Measurements from ENCODE around the gene CSNK2A3. TPM values are rescaled to one million over a fixed set of nuclear protein-coding genes. Genes with fewer than 3 reads are reported as not detected.

The CSNK2A3 gene
- total and polyA plus RNA-seq, 2 experiments from 2014 or later = 0.91 to 4.1 TPM

DNA sequence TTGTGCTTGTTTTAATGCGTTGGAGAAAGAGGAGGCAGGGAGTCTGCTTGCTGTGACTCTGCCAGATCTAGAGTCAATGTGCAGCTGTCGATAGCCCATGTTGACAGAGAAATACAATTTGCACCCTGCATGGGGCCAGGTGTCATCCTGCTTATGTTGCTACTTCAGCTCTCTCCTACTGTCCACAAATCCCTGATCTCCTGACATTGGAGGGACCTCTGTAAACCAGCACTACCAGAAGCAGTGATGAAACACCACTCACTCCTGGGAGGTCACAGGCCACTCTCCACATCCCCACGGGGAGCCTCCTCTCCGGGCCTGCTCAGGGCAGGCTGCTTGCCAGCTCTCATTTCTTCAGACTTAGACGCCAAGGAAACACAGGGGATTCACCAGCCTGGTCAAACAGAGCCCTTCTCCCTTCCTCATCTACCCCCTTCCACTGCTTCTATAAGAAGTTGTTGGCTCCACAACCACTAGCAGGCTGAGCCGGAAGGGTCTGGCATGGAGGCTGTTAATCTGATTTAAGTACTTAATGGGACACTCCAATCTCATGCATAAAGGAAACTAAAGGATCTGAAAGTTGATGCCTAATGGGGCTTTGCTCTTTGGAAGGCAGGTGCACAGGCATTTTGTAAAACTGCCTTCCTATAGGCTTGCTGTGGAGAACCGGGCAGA lies 29.9 kb upstream of the CSNK2A3 start (continued):
- TF ChIP-seq, protein P1, sequence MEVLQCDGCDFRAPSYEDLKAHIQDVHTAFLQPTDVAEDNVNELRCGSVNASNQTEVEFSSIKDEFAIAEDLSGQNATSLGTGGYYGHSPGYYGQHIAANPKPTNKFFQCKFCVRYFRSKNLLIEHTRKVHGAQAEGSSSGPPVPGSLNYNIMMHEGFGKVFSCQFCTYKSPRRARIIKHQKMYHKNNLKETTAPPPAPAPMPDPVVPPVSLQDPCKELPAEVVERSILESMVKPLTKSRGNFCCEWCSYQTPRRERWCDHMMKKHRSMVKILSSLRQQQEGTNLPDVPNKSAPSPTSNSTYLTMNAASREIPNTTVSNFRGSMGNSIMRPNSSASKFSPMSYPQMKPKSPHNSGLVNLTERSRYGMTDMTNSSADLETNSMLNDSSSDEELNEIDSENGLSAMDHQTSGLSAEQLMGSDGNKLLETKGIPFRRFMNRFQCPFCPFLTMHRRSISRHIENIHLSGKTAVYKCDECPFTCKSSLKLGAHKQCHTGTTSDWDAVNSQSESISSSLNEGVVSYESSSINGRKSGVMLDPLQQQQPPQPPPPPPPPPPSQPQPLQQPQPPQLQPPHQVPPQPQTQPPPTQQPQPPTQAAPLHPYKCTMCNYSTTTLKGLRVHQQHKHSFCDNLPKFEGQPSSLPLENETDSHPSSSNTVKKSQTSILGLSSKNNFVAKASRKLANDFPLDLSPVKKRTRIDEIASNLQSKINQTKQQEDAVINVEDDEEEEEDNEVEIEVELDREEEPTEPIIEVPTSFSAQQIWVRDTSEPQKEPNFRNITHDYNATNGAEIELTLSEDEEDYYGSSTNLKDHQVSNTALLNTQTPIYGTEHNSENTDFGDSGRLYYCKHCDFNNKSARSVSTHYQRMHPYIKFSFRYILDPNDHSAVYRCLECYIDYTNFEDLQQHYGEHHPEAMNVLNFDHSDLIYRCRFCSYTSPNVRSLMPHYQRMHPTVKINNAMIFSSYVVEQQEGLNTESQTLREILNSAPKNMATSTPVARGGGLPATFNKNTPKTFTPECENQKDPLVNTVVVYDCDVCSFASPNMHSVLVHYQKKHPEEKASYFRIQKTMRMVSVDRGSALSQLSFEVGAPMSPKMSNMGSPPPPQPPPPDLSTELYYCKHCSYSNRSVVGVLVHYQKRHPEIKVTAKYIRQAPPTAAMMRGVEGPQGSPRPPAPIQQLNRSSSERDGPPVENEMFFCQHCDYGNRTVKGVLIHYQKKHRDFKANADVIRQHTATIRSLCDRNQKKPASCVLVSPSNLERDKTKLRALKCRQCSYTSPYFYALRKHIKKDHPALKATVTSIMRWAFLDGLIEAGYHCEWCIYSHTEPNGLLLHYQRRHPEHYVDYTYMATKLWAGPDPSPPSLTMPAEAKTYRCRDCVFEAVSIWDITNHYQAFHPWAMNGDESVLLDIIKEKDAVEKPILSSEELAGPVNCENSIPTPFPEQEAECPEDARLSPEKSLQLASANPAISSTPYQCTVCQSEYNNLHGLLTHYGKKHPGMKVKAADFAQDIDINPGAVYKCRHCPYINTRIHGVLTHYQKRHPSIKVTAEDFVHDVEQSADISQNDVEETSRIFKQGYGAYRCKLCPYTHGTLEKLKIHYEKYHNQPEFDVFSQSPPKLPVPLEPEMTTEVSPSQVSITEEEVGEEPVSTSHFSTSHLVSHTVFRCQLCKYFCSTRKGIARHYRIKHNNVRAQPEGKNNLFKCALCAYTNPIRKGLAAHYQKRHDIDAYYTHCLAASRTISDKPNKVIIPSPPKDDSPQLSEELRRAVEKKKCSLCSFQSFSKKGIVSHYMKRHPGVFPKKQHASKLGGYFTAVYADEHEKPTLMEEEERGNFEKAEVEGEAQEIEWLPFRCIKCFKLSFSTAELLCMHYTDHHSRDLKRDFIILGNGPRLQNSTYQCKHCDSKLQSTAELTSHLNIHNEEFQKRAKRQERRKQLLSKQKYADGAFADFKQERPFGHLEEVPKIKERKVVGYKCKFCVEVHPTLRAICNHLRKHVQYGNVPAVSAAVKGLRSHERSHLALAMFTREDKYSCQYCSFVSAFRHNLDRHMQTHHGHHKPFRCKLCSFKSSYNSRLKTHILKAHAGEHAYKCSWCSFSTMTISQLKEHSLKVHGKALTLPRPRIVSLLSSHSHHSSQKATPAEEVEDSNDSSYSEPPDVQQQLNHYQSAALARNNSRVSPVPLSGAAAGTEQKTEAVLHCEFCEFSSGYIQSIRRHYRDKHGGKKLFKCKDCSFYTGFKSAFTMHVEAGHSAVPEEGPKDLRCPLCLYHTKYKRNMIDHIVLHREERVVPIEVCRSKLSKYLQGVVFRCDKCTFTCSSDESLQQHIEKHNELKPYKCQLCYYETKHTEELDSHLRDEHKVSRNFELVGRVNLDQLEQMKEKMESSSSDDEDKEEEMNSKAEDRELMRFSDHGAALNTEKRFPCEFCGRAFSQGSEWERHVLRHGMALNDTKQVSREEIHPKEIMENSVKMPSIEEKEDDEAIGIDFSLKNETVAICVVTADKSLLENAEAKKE (CRISPR knock-in tag; IDR thresholded peaks at IDR 0.05) = no peak
- TF ChIP-seq JUNB (IDR thresholded peaks at IDR 0.05; ENCODE audit: unreplicated experiment) (no peak), EZH2 (IDR thresholded peaks at IDR 0.05; ENCODE audit: low read depth, unreplicated experiment) (no peak), NANOG (IDR thresholded peaks at IDR 0.05; ENCODE audit: borderline replicate concordance) (no peak), ZNF114 (CRISPR knock-in tag; IDR thresholded peaks at IDR 0.05) (no peak)

DNA sequence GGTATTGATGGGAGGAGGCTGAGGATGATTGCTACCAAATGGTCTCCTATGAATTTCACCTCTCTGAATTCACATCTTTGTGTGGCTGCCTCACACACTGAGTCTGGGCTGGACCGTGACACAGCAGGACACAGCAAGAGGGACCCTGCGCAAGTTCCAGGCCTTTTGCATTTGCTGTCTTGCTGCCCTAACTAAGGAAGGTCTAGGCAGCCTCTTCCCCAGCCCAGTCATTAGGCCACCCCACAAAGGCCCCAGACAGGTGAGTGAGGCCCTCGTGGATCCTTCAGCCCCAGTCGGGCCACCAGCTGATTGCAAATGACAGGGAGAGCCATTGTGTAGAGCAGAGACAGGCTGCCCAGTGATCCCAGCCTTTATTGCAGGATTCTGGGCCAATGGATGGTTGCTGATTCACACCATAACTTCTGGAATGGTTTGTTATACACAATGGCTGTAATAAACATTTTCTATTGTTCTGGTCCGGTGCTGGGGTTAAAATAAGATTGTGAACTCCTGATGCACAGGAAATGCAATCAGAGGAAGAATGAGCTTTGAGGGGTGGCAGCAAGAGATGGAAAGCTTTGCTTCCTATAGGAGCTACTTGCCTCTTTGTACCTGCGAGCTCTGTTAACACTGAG lies 28.5 kb upstream of the CSNK2A3 start:
- no peak overlapping the region for H3K4me3 ChIP-seq
- H3K27ac ChIP-seq (ENCODE audit: low read depth) = no peak overlapping the region
- no peaks in the 10 kb centered on the region for H4K20me1 ChIP-seq (replicated peaks; ENCODE audit: insufficient read depth)
- H3K4me2 ChIP-seq = no peak overlapping the region
- TF ChIP-seq ZNF114 (CRISPR knock-in tag; IDR thresholded peaks at IDR 0.05) = no peak
- TF ChIP-seq STAT1 (IDR thresholded peaks at IDR 0.05; ENCODE audit: unreplicated experiment) = no peak
- TF ChIP-seq, protein P2, sequence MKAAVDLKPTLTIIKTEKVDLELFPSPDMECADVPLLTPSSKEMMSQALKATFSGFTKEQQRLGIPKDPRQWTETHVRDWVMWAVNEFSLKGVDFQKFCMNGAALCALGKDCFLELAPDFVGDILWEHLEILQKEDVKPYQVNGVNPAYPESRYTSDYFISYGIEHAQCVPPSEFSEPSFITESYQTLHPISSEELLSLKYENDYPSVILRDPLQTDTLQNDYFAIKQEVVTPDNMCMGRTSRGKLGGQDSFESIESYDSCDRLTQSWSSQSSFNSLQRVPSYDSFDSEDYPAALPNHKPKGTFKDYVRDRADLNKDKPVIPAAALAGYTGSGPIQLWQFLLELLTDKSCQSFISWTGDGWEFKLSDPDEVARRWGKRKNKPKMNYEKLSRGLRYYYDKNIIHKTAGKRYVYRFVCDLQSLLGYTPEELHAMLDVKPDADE (IDR thresholded peaks at IDR 0.05) = no peak
- no peak for TF ChIP-seq EZH2phosphoT487 (IDR thresholded peaks at IDR 0.05; ENCODE audit: unreplicated experiment)
- no peak for TF ChIP-seq CREB1 (CRISPR knock-in tag; IDR thresholded peaks at IDR 0.05; ENCODE audit: low read depth)
- TF ChIP-seq, protein P3, sequence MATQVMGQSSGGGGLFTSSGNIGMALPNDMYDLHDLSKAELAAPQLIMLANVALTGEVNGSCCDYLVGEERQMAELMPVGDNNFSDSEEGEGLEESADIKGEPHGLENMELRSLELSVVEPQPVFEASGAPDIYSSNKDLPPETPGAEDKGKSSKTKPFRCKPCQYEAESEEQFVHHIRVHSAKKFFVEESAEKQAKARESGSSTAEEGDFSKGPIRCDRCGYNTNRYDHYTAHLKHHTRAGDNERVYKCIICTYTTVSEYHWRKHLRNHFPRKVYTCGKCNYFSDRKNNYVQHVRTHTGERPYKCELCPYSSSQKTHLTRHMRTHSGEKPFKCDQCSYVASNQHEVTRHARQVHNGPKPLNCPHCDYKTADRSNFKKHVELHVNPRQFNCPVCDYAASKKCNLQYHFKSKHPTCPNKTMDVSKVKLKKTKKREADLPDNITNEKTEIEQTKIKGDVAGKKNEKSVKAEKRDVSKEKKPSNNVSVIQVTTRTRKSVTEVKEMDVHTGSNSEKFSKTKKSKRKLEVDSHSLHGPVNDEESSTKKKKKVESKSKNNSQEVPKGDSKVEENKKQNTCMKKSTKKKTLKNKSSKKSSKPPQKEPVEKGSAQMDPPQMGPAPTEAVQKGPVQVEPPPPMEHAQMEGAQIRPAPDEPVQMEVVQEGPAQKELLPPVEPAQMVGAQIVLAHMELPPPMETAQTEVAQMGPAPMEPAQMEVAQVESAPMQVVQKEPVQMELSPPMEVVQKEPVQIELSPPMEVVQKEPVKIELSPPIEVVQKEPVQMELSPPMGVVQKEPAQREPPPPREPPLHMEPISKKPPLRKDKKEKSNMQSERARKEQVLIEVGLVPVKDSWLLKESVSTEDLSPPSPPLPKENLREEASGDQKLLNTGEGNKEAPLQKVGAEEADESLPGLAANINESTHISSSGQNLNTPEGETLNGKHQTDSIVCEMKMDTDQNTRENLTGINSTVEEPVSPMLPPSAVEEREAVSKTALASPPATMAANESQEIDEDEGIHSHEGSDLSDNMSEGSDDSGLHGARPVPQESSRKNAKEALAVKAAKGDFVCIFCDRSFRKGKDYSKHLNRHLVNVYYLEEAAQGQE (IDR thresholded peaks at IDR 0.05; ENCODE audit: unreplicated experiment) = no peak
- no peak for TF ChIP-seq NANOG (IDR thresholded peaks at IDR 0.05; ENCODE audit: borderline replicate concordance)
- no peak for TF ChIP-seq ZNF331 (CRISPR knock-in tag; IDR thresholded peaks at IDR 0.05; ENCODE audit: low read depth)
- Mint-ChIP-seq H3K36me3 (ENCODE audit: low read depth) (no peaks in the 10 kb centered on the region), H3K4me3 (no peak overlapping the region), H3K27ac (no peak overlapping the region), H3K9me3 (peaks cover 6% of the 10 kb centered on the region; the same call in 1 of the 3 replicates), H3K27me3 (ENCODE audit: insufficient read depth, low read depth, poor library complexity) (peaks cover 14% of the 10 kb centered on the region), H3K4me1 (peaks cover 2% of the 10 kb centered on the region; the same call in 2 of the 3 replicates)
- no peak for ATAC-seq
- DNase-seq (ENCODE audit: low spot score) = no peak
- H3K79me2 ChIP-seq (replicated peaks; ENCODE audit: insufficient read depth) = no peaks in the 10 kb centered on the region
- no peaks in the 10 kb centered on the region; the same call in 1 of the 2 replicates for H3K4me1 ChIP-seq (ENCODE audit: insufficient read depth)
- H3K9me2 ChIP-seq (ENCODE audit: insufficient read depth) = peaks cover 16% of the 10 kb centered on the region; the same call in 1 of the 2 replicates
- H3F3A ChIP-seq (replicated peaks; ENCODE audit: low read depth) = no peaks in the 10 kb centered on the region
- H2AFZ ChIP-seq = no peak overlapping the region
- no peaks in the 10 kb centered on the region for H3K36me3 ChIP-seq (ENCODE audit: insufficient read depth)
- no peaks in the 10 kb centered on the region for H3K27me3 ChIP-seq (ENCODE audit: insufficient read depth)

All from GM23338 (cell line).